Renal cortical epithelial cell (primary cell): Measurements from ENCODE around the gene WDR86. TPM values are rescaled to one million over a fixed set of nuclear protein-coding genes. Genes with fewer than 3 reads are reported as not detected.

ENCODE experiments used
- DNase-seq: peaks from one replicate; pipeline ENCODE4 v3.0.0-alpha.2; 2011; ENCODE audit warnings: low read depth
- total RNA-seq: library from RNA; depleted of rRNA; stranded (reverse); fragments of >200 nt; gene quantifications from 2 replicates; pipeline ENCODE4 v1.2.3, GENCODE V29; 2014

The WDR86 gene, protein sequence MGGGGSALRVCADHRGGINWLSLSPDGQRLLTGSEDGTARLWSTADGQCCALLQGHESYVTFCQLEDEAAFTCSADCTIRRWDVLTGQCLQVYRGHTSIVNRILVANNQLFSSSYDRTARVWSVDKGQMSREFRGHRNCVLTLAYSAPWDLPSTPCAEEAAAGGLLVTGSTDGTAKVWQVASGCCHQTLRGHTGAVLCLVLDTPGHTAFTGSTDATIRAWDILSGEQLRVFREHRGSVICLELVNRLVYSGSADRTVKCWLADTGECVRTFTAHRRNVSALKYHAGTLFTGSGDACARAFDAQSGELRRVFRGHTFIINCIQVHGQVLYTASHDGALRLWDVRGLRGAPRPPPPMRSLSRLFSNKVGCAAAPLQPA
- total RNA-seq, result 1.5 TPM in 1 of 2 replicates, not detected in the other

DNA sequence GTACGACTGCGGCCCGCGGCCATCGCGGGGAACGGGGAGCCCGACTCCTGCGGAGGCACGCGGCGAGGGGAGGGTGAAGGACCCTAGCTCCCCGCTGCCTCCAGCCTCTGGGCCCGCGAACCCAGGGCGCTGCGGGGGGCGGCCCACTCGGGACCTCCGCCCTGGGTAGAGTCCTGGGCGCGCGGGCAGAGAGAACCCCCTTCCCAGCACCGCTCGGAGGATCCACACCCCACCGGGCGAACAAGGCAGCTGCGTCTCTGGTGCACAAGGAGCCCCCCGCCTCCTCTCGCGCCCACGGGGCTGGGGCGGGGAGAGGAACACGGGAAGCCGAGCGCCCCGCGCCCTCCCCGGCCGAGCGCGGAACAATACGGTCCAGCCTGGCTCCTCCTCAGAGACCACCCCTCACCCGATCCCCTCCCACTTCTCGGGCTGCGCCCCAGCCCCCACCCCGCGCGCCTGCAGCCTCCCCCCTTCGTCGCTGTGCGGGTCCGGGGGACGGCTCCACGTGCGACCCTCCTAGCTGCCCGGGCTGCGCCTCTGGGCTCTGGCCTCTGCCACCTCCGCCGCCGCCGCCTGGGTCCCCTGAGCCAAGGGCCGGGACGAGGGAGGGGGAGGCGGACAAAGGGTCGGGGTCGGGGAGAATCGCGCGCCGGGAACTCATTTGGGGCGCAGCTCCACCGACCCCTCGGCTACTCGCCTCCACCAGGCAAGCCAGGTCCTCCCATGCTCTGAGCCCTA, at the start of gene WDR86:
TSS of gene WDR86 (minus strand) at position 372 of the 738 bp plus-strand sequence. CDS start 449 bp downstream, outside the sequence.
- DNase-seq, result no peak

DNA sequence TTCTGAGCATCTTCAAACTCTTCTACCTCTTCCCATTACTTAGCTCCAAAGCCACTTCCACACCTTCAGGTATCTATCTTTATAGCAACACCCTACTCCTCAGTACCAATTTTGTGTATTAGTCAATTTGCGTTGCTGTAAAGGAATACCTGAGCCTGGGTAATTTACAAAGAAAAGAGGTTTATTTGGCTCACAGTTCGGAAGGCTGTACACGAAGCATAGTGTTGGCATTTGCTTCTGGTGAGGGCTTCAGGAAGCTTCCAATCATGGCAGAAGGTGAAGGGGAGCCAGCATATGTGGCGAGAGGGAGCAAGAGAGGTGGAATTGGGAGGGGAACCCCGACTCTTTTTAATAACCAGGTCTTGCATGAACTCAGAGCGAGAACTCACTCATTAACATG, 47.7 kb upstream of the WDR86 start:
- DNase-seq, result no peak

DNA sequence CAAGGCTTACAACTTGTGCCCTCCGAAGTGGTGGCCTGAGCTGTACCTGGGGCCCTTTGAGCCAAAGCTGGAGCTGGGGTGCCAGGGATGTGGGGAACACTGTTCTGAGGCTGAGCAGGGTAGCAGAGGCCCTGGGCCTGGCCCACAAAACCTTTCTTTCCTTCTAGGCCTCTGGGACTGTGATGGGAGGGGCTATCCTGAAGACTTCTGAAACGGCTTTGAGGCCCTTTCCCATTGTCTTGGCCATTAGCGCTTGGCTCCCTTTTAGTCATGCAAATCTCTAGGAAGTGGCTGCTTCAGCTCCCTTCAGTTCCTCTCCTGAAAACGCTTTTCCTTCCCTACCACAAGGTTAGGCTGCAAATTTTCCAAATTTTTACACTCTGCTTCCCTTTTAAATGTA, 46.9 kb upstream of the WDR86 start:
- DNase-seq, result no peak

DNA sequence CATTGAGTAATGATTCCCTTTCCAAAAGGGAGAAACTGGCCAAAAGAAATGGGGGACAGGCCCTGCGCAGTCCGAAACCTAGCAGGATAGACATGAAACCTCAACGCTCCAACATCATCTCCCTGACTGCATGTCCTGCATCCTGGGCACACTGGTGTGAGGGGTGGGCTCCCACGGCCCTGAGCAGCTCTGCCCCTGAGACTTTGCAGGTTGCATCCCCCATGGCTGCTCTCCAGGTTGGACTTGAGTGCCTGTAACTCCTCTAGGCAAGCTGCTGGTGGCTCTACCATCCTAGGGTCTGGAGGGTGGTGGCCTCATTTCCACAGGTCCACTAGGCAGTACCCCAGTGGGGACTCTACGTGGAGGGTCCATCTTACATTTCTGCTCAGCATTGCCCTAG, 46.4 kb upstream of the WDR86 start:
- DNase-seq, result no peak

DNA sequence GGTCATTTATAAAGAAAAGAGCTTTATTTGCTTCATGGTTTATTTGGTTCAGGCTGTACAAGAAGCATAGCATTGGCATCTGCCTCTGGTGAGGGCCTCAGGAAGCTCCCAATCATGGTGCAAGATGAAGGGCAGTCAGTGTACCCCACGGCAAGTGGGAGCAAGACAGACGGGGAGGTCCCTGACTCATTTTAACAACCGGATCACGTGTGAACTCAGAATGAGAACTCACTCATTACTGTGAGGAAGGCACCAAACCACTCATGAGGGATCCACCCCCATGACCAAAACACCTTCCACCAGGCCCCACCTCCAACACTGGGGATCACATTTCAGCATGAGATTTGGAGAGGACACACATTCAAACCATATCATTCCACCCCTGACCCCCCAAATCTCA, 45.9 kb upstream of the WDR86 start:
- DNase-seq, result no peak

DNA sequence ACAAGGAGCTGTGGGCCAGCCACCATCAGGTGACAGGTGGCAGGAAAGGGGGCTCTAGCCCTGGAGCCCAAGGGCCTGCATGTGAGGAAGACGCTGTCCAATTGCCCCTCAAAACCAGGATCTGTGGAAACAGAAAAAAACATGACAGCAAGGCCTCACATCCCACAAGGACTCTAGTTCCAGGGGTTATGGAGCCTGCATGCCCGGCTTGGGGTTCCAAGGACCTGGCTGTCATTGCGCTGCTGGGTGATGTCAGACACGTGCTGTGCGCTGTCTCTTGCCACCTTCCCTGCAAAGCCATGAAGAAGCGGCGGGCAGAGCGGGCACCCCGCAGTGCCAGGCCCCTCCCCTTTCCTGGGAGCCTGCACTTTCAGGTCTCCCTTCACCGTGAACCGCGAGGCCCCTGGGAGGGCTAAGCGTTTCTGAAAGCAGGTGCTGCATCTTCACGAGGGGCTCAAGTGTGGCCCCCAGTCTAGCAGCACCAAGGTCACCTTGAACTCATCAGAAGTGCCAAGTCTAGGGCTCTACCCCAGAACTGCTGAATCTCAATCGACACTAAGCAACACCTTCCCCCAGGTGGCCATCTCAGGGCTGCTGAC, 45.2 kb upstream of the WDR86 start:
- no peak for DNase-seq

DNA sequence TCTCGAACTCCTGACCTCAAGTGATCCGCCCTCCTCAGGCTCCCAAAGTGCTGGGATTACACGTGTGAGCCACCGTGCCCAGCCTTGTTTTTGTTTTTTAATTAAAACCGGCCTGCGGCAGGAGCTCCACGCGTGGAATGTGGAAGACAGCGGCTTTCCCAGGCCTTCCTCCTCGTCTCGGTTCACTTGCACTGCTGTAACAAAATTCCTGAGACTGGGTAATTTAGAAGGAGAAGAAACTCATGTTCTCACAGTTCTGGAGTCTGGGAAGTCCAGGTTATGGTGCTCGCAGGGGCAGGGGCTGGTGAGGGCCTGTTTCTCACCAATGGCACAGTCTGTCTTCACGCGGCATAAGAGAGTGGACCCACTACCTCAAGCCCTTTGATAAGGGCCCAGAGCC, 44.5 kb upstream of the WDR86 start:
- peak; percentile 76 for DNase-seq

DNA sequence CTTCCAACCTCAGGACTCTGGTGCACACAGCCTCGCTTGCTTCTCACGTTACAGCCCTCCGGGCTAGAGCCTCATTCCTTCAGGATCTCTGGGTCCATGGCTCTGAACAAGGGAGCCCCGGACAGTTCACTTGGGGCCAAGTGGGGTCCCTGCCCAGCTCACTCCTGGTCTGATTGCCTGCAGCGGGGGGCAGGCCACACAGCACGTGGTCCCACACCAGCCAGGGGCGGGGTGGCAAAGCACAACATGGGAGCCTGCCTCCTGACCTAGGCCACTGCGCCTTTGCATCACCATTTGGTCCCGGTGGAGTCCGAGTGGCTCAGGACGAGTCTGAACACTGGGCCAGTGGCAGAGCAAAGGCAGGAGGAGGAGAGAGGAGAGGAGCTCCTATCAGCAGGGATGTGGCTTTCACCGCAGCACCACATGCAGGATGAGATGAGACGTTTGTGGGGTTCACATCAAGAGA, 43.5 kb upstream of the WDR86 start:
- no peak for DNase-seq

DNA sequence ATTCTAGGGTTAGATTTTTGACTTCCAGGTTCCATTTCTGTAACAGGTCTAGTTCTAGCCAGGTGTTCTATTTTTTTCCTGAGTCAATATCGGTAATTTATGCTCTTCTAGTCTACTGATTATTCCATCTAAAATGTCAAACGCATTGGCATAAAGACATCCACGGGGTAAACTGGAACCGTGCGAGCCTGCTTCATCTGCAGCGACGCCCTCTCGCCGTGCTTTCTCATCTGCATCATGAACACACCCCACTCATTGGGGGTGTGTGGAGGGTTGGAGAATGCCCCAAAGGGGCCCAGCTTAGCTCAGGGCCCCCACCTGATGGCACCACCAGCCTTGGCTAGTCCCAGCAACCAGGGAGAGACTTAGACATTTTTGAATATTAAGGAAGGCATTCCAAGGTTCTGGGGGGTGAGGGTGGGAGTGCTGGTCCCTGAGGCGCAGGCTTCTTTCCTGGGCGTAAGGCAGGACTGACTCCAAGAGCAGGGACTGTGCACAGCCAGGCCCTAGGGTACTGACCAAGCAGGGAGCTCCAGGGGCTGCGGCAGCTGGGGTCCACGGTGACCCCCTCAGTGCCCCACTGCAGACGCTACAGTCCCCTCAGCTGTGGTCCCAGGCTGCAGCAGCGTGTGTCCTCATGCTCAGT, 43.0 kb upstream of the WDR86 start:
- DNase-seq, result no peak

DNA sequence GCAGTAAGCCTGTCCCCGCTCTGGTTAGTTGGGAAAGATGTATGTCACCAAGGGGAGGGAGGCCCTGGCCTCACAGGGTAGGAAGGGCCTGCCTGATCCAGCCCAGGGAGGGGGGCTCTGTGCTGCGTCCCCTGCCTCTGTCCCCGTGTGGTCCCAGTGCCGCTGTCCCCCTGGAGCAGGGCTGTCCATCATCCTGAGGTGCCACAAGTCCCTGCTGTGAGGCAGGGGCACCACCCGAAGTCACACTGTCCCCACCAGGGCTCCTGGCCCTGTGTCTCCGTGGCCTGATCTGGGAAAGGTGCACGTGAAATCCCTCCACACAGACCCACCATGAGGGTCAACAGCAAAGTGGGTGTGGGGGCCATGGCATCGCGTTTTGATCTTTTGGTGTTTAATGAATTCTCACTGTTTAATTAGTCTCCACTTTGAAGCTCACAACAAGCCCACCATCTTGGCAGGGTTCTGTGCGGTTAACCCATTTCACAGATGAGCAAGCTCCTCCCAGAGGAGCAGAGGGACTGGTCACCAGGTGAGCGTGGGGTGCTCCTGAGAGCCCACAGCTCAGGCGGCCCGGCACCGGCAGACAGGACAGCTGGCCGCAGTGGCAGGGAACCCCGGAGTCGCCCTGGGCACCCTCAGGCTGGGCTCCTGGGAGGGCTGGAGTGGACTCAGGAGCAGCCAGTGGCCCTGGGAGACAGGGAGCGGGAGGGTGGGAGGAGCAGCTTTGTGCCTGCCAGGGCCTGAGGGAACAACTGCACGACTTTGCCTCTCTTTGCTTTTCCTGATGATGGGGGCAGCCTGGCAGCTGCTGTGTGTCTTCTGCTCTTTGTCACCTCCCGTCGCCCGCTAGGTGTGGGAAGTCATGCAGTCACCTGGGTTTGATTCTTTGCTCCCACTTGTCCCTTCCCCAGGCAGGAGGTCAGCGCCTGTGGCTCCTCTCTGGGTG, 42.1 kb upstream of the WDR86 start:
- no peak for DNase-seq

DNA sequence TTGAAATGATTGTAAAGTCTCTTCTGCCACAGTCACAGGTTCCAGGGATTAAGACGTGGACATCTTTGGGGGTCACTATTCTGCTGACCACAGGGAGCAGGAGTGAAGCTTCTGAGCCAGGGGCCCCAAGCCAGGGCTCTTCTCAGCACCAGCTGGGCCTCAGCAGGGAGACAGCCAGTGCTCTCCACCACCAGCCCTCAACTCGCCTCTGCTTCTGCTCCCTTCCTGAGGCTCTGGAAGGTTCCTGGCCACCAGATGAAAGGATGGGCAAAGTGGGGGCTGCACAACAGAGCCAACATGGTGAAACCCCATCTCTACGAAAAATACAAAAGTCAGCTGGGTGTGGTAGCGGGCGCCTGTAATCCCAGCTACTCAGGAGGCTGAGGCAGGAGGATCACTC, 41.3 kb upstream of the WDR86 start:
- no peak for DNase-seq

DNA sequence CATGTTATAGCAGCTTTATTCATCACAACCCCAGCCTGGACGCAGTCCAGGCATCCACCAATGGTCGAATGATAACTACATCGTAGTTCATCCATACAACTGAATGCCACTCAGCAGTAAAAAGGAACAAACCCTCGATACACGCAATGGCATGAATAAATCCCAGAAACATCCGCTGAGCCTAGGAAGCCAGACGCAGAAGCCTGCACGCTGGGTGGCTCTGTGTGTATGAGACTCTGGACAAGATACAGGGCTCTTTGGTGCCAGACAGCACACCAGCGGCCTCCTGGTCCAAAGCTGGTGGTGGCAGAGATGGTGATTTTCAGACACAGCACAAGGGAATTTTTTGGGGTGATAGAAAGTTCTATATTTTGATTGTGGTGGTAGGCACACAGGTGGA, 40.2 kb upstream of the WDR86 start:
- no peak for DNase-seq

DNA sequence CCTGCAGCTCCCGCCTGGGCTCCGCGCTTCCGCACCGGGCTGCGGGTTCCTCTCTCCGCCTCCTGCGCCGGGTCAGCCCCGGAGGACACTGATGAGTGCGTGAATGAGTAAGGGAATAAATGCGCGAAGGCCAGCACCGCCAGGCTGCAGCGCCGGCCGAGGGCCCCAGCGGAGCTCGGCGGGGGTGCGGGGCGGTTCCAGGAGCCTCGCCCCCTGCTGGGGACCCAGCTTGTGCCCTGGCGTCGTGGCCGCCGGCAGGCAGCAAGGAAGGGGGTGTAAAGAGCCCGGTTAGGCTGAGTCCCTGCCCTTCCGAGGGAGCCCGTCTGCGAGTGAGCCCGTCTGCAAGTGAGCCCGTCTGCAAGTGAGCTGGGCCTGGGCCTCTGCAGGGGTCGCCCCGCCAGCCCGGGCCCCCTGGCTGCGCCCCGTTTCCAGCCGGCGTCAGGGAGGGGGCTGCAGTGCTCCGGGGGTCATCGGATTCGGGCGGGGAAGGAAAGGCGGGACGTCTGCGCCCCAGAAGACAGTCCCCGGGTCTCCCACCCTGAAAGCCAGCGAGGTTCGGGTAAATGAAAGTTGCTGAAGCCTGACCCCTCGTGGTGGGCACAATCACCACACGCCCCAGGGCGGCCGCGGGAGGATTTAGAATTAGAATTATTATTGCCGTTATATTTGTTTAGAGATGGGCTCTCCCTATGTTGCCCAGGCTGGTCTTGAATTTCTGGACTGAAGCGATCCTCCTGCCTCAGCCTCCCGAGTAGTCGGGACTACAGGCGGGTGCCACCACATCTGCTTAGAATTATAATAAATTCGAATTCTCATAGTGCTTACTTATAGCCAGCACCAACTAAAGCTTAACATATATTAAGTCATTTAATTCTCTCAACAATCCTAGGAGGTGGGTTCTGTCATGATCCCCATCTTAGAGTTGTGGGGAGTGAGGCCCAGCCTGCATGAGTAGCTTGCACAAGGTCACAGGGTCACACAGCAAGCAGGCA, 38.7 kb upstream of the WDR86 start:
- DNase-seq, result no peak

DNA sequence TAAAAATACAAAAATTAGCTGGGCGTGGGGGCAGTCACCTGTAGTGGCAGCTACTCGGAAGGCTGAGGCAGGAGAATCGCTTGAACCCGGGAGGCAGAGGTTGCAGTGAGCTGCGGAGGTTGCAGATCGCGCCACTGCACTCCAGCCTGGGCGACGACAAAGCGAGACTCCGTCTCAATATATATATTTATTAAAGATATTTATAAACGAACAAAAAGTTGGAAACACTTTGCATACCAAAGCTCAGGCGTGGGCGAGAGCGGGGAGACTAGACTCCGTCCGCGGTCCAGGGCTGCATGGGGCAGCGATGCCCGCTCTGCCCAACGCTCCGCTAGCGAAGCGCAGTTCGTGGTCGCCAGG, 38.0 kb upstream of the WDR86 start:
- no peak for DNase-seq

DNA sequence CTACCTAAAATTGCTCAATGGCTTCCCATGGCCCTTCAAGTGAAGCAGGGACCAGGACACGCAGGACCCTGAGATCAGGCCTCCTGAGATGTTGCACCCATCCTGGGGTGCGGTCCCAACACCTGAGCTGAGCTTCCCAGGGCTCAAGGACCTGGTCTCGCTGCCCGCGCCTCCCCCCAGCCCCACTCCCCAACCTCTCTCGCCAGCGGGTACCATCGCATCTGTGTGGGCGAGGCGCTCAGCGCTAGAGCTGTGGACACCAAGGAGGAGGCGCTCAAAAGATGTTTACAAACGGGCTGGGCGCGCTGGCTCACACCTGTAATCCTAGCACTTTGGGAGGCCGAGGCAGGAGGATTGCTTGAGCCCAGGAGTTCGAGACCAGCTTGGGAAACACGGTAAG, 37.5 kb upstream of the WDR86 start:
- DNase-seq, result no peak

DNA sequence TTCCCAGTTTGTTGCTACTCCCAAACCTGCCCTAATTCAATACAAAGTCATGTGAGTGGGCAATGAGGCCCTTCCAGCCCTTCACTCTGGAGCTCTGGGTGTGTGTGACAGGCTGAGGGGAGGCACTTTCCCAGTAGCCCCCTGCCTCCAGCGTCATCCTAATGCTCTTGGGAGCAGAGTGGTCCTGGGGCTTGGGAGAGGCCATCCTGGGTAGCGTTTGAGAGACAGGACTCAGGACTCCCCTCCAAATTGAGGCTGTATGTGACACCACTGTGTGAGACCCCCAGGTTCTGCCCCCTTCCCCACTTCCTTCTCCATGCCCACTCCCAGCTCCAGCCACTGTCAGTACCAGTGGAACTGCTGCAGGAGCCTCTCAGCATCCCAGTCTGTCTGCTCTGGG, 36.6 kb upstream of the WDR86 start:
- DNase-seq, result no peak

DNA sequence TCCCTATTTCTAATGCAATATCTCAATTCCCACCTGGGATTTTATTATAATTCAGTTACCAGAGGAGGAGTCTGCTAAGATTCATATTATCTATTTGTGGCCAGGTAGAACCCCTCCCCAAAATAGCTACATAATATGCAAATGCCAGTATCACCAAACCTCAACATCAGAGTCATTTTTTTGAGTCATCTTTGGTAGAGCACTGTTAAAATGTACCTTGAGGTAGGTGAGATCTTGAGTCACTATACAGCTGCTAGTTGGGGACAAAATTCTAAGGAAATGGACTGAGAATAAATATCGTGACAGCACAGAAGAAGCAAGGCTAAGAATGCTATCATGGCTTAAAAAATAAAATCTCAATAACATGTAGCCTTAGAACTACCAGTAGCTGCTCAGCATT, 34.8 kb upstream of the WDR86 start:
- no peak for DNase-seq

DNA sequence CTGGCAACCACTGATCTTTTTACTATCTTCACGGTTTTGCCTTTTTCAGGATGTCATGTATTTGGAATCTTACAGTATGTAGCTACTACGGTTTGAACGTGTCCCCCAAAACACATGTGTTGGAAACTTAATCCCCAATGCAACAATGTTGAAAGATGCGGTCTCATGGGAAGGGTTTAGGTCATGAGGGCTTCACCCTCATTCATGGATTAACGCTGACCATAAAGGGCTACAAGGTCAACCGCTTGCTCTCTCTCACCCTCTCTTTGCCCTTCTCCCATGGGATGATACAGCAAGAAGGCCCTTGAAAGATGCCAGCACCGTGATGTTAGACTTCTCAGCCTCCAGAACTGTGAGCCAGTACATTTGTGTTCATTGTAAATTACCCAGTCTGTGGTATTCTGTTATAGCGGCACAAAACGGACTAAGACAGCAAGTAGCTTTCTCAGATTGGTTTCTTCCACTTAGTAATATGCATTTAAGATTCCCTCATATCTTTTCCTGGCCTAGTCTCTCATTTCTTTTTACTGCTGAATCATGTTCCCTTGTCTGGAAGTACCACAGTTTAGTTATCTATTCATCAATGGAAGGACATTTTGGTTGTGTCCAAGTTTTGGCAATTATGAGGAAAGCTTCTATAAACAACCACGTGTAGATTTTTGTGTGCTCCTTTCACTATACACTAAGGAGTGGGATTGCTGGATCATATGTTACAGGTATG, 33.1 kb upstream of the WDR86 start:
- no peak for DNase-seq

DNA sequence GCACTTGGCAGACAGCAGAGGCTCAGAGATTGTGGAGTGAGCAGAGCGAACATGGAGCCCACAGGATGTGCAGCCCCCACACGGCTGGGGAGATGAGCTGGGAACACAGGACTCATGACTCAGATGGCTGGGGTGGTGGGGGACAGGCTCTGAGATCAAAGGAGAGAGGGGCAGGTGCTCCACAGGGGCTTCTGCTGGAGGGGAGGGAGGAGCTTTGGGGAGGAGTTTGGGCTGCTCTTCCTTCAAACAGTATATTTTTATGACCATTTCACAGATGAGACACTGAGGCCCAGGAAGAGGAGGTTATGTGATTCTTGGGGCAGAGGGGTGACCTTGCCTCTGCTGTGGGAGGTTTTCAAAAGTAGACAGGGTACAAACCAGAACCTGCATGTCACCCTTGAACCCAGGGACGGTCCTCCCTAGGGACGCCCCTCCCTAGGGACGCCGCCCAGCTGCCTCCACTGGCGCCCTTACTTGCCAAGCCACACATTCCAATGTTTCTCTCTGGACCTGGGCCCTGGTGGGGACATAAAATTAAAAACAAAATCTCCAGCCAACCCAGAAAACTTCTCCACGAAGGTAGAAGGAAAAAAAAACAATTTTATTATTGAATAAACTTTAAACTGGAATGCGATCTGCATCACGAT, 31.1 kb upstream of the WDR86 start:
- no peak for DNase-seq
